Glomerular endothelial cell (primary cell): ENCODE data around the gene SLC1A7. TPM values are rescaled to one million over a fixed set of nuclear protein-coding genes. Genes with fewer than 3 reads are reported as not detected.

Experiments
- DNase-seq: peaks from one replicate; pipeline ENCODE4 v3.0.0-alpha.2; 2011; ENCODE audit warnings: low read depth, low spot score; ENCODE audit errors: extremely low read depth
- total RNA-seq: library from RNA; depleted of rRNA; stranded (reverse); fragments of >200 nt; gene quantifications from 2 replicates; pipeline ENCODE4 v1.2.3, GENCODE V29; 2015

The SLC1A7 gene
- total RNA-seq, 1 donor from 2014 or later: not detected

- DNase-seq: no peak
Observed at GRCh38 chr1:53078333-53079101, 63.9 kb downstream of the SLC1A7 start.

GRCh38 chr1:53077599-53077965, 64.9 kb downstream of the SLC1A7 start:
- no peak for DNase-seq

GRCh38 chr1:53076721-53077598, 65.5 kb downstream of the SLC1A7 start:
- no peak for DNase-seq

GRCh38 chr1:53076165-53076564, 66.3 kb downstream of the SLC1A7 start:
- no peak for DNase-seq

GRCh38 chr1:53075761-53076163, 66.7 kb downstream of the SLC1A7 start:
- no peak for DNase-seq

- DNase-seq: no peak
Observed at GRCh38 chr1:53075206-53075605, 67.2 kb downstream of the SLC1A7 start.

GRCh38 chr1:53074313-53075154, 67.9 kb downstream of the SLC1A7 start:
- no peak for DNase-seq

GRCh38 chr1:53073868-53074311, 68.5 kb downstream of the SLC1A7 start:
- no peak for DNase-seq

- no peak for DNase-seq
Observed at GRCh38 chr1:53073287-53073686, 69.2 kb downstream of the SLC1A7 start.

GRCh38 chr1:53071915-53072314, 70.5 kb downstream of the SLC1A7 start:
- DNase-seq: no peak

- no peak for DNase-seq
Observed at GRCh38 chr1:53071167-53071865, 71.1 kb downstream of the SLC1A7 start.

- no peak for DNase-seq
Observed at GRCh38 chr1:53070621-53071020, 71.8 kb downstream of the SLC1A7 start.

GRCh38 chr1:53069663-53070327, 72.6 kb downstream of the SLC1A7 start:
- no peak for DNase-seq

GRCh38 chr1:53069265-53069662, 73.2 kb downstream of the SLC1A7 start:
- DNase-seq: no peak

GRCh38 chr1:53068314-53069099, 73.9 kb downstream of the SLC1A7 start:
- DNase-seq: no peak

- DNase-seq: no peak
Observed at GRCh38 chr1:53067886-53068285, 74.6 kb downstream of the SLC1A7 start.

- no peak for DNase-seq
Observed at GRCh38 chr1:53066891-53067738, 75.3 kb downstream of the SLC1A7 start.

- no peak for DNase-seq
Observed at GRCh38 chr1:53066488-53066887, 76.0 kb downstream of the SLC1A7 start.
